Thyroid gland (tissue), 4 donors: Measurements from ENCODE around the gene ESCO1. TPM values are rescaled to one million over a fixed set of nuclear protein-coding genes. Genes with fewer than 3 reads are reported as not detected.

Source experiments
- DNase-seq, 2 donors: peaks; one replicate each; pipeline ENCODE4 v3.0.0-alpha.2; 2019
- H3K27ac ChIP-seq, 3 donors: fragments of 200-600 bp; sonication (generic); 1 replicate in 2 of 3; 2 replicates in 1 of 3; pipeline ENCODE4 v1.5.1; 2016 to 2019; ENCODE audit warnings: mild to moderate bottlenecking in 1 of 3, moderate library complexity in 1 of 3
- H3K27me3 ChIP-seq: fragments of 200-600 bp; sonication (generic); one replicate; pipeline ENCODE4 v1.5.1; 2019
- H3K36me3 ChIP-seq, 2 donors: fragments of 200-600 bp; sonication (generic); one replicate each; pipeline ENCODE4 v1.5.1; 2016 to 2019
- H3K4me1 ChIP-seq, 2 donors: fragments of 200-600 bp; sonication (generic); one replicate each; pipeline ENCODE4 v1.5.1; 2017 to 2019
- H3K4me3 ChIP-seq, 3 donors: fragments of 200-600 bp; sonication (generic); replicated peaks in 1 of 3; 1 replicate in 2 of 3; 2 replicates in 1 of 3; pipeline ENCODE4 v1.5.1; 2016; ENCODE audit warnings: mild to moderate bottlenecking in 1 of 3
- H3K9me3 ChIP-seq: fragments of 200-600 bp; sonication (generic); one replicate; pipeline ENCODE4 v1.5.1; 2017
- POLR2A ChIP-seq, 2 donors: fragments of 450-650 bp; IDR thresholded peaks; one replicate each; pipeline ENCODE4 v1.6.1; 2017; ENCODE audit warnings: antibody characterized with exemption in 2 of 2, mild to moderate bottlenecking in 2 of 2, moderate library complexity in 1 of 2
- WGBS, 2 donors: methylation state at CpG; one replicate each; pipeline ENCODE4 v1.1.5; 2017; 5-methylcytosine and 5-hydroxymethylcytosine counted together
- intact Hi-C: fragments of 100-400 bp; cut with DNase I; formaldehyde crosslinking; loops from one replicate; pipeline ENCODE4 v1.15.1; 2023
- total RNA-seq, 4 donors: library from RNA; depleted of rRNA; stranded (reverse); fragments of >200 nt; gene quantifications; one replicate each; pipeline ENCODE4 v1.2.3, GENCODE V29; 2016
- TF ChIP-seq, protein P1 (sequence below), 6 experiments: fragments of 200-600 bp in 3 of 6; fragments of 450-650 bp in 3 of 6; sonication (generic) in 3 of 6; IDR thresholded peaks; one replicate each; pipeline ENCODE4 v1.5.1; 2016 to 2019; ENCODE audit warnings: antibody characterized with exemption in 6 of 6, mild to moderate bottlenecking in 2 of 6, inconsistent platforms in 1 of 6, moderate library complexity in 1 of 6

ESCO1 gene
- total RNA-seq, 4 donors from 2014 or later, result 24.6 to 38.3 (median 31.3) TPM

DNA sequence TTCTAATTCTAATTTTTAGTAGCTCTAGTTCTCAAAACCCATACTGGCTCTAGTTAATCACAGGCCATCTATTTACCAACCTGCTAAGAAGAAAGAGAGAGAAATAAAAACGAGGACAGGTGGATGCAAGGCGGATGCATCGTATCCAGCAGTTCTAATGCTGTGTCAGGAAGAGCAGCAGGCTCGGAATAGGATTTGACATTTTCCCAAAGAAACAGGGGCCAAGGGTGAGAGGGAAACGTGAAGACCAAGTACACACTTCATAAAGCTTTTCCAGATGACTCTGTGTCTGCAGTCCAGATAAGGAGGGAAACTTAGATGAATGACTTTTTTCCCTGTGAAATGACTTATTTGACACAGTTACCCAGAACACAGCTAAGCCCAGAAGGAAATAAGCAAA lies 117.5 kb downstream of the ESCO1 start:
- intact Hi-C loops, result no loop called here
- Histone ChIP-seq H3K9me3 (no peaks in the 10 kb centered on the region), H3K4me3 (no peak overlapping the region), H3K27ac (no peak overlapping the region), H3K36me3 (no peaks in the 10 kb centered on the region), H3K27me3 (no peaks in the 10 kb centered on the region), H3K4me1 (peaks cover 0 to 8% of the 10 kb centered on the region in 2 donors)
- 80 to 86% methylated on average over 5 of the region's 5 CpGs for WGBS, 2 donors
- no peak for TF ChIP-seq POLR2A (IDR thresholded peaks at IDR 0.05)
- TF ChIP-seq, protein P1, sequence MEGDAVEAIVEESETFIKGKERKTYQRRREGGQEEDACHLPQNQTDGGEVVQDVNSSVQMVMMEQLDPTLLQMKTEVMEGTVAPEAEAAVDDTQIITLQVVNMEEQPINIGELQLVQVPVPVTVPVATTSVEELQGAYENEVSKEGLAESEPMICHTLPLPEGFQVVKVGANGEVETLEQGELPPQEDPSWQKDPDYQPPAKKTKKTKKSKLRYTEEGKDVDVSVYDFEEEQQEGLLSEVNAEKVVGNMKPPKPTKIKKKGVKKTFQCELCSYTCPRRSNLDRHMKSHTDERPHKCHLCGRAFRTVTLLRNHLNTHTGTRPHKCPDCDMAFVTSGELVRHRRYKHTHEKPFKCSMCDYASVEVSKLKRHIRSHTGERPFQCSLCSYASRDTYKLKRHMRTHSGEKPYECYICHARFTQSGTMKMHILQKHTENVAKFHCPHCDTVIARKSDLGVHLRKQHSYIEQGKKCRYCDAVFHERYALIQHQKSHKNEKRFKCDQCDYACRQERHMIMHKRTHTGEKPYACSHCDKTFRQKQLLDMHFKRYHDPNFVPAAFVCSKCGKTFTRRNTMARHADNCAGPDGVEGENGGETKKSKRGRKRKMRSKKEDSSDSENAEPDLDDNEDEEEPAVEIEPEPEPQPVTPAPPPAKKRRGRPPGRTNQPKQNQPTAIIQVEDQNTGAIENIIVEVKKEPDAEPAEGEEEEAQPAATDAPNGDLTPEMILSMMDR (IDR thresholded peaks at IDR 0.05), result no peak
- no peak for DNase-seq

DNA sequence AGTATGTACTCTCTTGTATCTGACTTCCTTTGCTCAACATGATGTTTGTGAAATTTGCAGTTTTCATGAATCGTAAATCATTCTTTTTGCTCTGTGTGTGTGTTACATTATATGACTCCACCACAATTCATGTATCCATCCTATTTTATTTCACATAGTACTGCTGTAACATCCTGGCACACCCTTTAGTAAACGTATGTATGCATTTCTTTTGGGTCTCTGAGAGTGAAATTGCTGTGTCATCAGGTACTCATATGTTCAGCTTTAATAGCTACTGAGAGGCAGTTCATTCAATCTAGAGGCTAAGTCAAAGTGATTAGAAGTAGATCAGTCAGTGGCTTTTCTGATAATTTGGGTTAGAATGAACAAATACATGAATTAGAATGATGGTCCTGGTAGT lies 118.8 kb downstream of the ESCO1 start:
- TF ChIP-seq, protein P1 (IDR thresholded peaks at IDR 0.05), result no peak
- no peak for TF ChIP-seq POLR2A (IDR thresholded peaks at IDR 0.05)
- peaks cover 0 to 8% of the 10 kb centered on the region in 2 donors for H3K4me1 ChIP-seq
- no peaks in the 10 kb centered on the region for H3K36me3 ChIP-seq
- no peaks in the 10 kb centered on the region for H3K9me3 ChIP-seq
- no peaks in the 10 kb centered on the region for H3K27me3 ChIP-seq
- no peak for DNase-seq
- no peak overlapping the region for H3K4me3 ChIP-seq
- H3K27ac ChIP-seq, result no peak overlapping the region
- intact Hi-C loops, result no loop called here
- 82% methylated on average over 2 of the region's 2 CpGs for WGBS, 2 donors

DNA sequence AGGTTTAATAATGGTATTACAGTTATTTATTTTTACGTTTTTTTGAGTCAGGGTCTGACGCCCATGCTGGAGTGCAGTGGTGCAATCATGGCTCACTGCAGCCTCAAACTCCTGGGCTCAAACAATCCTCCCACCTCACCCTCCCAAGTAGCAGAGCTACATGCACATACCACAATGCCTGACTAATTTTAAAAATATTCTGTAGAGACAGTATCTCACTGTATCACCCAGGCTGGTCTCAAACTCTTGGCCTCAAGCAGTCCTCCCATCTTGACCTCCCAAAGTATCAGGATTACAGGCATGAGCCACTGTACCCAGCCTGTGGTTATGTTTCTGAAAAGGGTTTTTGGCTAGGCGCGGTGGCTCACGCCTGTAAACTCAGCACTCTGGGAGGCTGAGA lies 120.8 kb downstream of the ESCO1 start:
- 95 to 97% methylated on average over 5 of the region's 5 CpGs for WGBS, 2 donors
- no peaks in the 10 kb centered on the region for H3K36me3 ChIP-seq
- no peak for DNase-seq
- H3K4me1 ChIP-seq, result peaks cover 0 to 8% of the 10 kb centered on the region in 2 donors
- no peak overlapping the region for H3K4me3 ChIP-seq
- H3K27me3 ChIP-seq, result no peaks in the 10 kb centered on the region
- H3K27ac ChIP-seq, result no peak overlapping the region
- TF ChIP-seq, protein P1 (IDR thresholded peaks at IDR 0.05), result no peak
- TF ChIP-seq POLR2A (IDR thresholded peaks at IDR 0.05), result no peak
- intact Hi-C loops, result no loop called here
- H3K9me3 ChIP-seq, result no peaks in the 10 kb centered on the region

Other genes starting within 250 kb of the ESCO1 start
- 1 to 10 TPM; 4.1 to 8.5 (median 6.7) TPM for gene SNRPD1, start 11.6 kb upstream of the ESCO1 start, total RNA-seq
- gene ABHD3, start 104.1 kb upstream of the ESCO1 start, total RNA-seq, result 10 to 100 TPM; 17.6 to 28.2 (median 24.5) TPM
- gene MIB1, start 140.1 kb upstream of the ESCO1 start, total RNA-seq, result 10 to 100 TPM; 35.8 to 55.6 (median 45.0) TPM